Activated naive CD4-positive, alpha-beta T cell treated with anti-CD3 and anti-CD28 coated beads, Interleukin-2, amount 50 U/mL, for 16 hours (primary cell): Measurements from ENCODE around the gene PPIF.

Experiments used
- DNase-seq: peaks from one replicate; pipeline ENCODE4 v3.0.0-alpha.2; 2020

Gene PPIF

GRCh38 chr10:79349766-79350406, 2.6 kb downstream of the PPIF start:
- no peak for DNase-seq

DNA sequence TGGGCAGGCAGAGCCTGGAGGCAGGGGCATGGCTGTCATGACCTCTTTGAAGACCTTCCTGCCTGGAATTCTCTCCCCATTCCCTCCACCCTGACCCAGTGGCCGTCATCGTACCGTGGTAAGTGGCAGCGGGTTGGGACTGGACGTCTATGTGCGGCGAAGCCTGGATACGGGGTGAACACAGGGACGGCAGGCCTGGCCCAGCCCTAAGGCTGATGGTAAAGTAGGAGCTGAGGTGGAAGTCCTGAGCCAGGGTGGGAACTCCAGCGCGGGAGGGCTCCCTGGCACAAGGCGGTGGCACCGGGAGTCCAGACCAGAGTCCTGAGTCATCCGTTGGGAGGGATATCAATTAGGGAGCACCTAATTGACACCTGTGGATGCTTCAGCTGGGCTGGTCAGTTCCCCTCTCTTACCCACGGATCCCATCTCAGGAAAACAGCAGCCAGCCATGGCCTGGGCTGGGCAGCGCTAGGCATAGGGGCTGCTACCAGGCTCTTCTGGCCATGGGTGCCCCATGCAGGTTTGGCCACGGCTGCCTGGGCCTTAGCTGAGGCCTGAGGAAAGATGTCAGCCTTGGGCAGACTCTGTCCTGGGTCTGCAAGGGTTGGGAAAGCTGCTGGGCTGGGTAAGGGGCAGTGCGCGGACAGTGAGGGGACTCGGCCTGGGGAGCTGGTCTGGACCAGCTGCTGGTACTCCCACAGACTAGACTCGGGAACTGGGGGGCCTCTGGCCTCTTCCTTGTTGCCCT, 3.3 kb downstream of the PPIF start:
- no peak for DNase-seq

DNA sequence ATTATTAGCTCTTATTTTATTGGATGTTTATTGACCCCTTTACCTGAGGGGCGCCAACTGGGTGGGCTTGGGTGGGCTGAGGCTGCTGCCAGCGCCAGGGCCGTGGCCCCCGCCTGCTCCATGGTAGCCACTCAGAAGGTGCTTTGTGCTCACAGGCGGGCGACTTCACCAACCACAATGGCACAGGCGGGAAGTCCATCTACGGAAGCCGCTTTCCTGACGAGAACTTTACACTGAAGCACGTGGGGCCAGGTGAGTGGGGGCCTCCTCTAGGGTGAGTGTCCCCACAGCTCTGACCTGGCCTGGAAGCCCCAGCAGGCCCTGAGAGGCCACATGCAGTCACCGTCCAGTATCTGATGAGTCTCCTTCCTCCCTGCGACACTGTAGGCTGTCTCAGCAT, 4.1 kb downstream of the PPIF start:
- no peak for DNase-seq

DNA sequence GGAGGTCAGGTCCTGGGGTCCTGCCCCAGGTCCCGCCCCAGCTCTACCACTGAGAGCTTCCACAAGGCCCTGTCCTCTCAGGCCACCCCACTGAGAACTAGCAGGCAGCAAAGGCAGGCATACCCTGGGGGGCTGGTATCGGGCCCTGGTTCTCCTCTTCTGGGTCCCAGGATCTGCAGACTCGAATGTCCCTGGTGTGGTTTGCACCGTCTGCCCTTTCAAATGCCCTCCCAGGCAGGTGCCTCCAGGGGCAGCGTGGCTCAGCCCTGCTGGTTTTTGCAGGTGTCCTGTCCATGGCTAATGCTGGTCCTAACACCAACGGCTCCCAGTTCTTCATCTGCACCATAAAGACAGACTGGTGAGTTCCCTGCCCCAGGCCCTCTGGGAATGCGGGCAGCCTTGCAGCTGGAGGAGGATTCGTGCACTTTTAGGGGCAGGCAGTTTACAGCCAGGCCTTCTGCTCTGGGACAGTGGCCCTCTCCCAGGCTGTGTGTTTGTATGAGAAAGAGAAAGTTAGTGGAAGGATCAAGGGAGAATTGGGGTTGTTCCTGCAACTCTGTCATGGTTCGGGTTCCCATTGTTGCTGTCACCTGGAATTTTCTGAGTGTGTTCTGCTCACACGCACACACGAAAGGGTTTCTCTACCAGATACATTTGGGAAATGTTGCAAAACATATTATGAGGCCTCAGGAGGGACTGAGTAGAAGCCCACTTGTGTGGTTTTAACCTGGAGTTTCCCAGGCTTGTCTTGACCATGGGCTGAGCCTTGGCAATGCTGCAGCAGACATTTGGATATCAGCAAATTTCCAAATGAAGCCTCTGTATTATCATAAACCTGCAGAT, 5.0 kb downstream of the PPIF start:
- DNase-seq: no peak

DNA sequence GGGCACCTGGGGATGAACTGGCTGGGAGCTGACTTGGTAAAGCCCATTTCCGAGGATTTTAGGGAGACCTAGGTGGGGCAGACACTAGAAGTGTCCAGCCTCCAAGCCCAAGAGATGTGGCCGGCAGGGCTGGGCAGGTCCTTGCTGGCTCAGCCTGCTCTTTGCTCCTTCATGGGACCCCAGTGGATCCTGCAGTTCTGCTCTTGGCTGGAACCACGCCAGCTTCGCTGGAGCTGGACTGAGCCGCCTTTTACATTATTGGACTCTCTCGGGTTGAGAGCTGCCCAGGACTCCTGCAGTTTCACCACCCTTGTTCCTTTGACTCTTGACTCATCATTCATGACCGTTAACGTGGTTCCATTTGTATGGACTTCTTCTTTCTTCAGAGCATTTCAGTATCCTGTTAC, 5.7 kb downstream of the PPIF start:
- no peak for DNase-seq

GRCh38 chr10:79353726-79354125, 6.5 kb downstream of the PPIF start:
- no peak for DNase-seq

DNA sequence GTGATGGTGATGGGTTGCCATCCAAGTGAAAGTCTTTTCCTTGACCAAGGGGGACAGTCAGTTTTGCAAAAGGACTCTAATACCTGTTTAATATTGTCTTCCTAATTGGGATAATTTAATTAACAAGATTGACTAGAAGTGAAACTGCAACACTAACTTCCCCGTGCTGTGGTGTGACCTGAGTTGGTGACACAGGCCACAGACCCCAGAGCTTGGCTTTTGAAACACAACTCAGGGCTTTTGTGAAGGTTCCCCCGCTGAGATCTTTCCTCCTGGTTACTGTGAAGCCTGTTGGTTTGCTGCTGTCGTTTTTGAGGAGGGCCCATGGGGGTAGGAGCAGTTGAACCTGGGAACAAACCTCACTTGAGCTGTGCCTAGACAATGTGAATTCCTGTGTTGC, 6.9 kb downstream of the PPIF start:
- no peak for DNase-seq

- DNase-seq: no peak
Observed at GRCh38 chr10:79354615-79355014, 7.3 kb downstream of the PPIF start.

DNA sequence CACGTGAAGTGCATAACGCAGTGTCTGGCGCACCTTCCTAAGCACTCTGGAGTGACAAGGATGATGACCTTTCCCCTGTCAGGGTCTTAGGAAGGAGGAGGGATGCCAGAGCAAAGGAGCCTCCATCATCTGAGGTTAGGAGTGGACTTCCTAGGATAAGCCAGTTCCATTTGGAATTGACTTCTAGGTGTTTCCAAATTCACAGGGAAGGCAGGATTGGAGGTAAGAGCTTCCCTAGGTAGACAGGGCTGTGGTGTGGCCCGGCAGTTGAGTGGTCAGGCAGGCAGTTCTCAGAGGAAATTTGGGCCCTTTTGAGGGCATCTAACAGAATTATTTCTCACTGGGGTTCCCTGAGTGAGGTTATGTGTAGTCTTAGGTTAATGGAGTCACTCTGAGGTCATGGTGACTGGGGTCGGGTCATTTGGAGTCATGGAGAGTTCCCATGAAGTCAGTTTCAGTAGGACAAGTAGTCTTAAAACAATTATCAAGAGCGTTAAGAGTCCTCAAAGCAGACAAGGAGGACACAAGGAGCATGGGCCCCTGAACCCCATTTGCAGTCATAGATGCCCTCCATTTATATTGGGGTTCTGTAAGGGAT, 8.2 kb downstream of the PPIF start:
- DNase-seq: no peak

GRCh38 chr10:79356104-79356503, 8.8 kb downstream of the PPIF start:
- DNase-seq: no peak

DNA sequence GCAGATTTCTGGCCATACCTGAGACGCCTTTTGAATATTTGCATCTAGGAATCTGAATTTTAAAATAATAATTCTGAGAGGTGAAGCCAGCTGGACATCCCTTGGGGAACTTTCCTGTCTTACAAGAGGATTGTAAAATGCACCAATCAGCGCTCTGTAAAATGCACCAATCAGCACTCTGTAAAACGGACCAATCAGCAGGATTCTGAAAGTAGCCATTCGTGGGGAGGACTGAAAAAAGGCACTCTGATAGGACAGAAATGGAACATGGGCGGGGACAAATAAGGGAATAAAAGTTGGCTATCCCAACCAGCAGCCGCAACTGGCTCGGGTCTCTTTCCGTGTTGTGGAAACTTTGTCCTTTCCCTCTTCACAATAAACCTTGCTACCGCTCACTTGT, 9.9 kb downstream of the PPIF start:
- DNase-seq: no peak

DNA sequence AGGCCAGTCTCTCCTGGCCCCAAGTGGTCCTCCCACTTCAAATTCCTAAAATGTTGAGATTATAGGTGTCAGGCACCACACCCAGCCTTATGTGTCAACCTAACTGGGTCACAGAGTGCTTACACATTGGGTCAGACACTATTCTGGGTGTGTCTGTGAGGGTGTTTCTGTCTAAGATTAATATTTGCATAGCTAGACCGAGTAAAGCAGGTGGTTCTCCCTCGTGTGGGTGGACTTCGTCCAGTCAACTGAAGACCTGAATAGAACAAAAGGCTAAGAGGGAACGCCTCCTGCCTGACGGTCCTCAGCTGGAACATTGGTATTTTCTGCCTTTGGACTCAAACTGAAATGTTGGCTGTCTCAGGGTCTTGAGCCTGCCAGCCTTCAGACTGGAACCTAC, 11.5 kb downstream of the PPIF start:
- DNase-seq: no peak

GRCh38 chr10:79359816-79360498, 12.7 kb downstream of the PPIF start:
- DNase-seq: no peak

GRCh38 chr10:79360499-79361342, 13.5 kb downstream of the PPIF start:
- no peak for DNase-seq

- DNase-seq: no peak
Observed at GRCh38 chr10:79361726-79362397, 14.6 kb downstream of the PPIF start.

DNA sequence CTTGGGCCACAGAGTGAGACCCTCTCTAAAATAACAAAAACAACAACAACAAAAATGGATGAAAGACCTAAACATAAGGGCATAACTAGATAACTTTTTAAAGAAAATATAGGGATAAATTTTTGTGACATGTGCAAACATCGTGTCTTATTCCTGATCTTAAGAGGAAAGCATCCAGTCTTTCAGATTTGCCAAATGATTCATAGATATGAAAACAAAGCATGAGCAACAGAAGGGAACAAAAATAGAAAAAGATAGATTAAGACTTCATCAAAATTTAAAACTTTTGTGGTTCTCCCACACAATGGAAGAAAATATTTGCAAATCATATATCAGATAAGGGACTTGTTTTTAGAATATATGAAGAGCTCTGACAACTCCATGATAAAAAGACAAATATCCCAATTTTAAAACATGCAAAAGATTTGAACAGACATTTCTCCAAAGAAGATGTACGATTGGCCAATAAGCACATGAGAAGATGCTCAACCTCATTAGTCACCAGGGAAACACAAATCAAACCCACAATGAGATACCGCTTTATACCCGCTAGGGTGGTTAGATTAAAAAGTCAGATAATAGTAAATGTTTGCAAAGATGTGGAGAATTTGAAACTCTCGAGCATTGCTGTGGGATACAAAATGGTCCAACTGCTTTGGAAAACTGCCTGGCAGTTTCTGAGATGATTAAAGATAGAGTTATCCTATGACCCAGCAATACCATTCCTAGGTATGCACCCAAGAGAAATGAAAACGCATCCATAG, 20.3 kb downstream of the PPIF start:
- DNase-seq: no peak

DNA sequence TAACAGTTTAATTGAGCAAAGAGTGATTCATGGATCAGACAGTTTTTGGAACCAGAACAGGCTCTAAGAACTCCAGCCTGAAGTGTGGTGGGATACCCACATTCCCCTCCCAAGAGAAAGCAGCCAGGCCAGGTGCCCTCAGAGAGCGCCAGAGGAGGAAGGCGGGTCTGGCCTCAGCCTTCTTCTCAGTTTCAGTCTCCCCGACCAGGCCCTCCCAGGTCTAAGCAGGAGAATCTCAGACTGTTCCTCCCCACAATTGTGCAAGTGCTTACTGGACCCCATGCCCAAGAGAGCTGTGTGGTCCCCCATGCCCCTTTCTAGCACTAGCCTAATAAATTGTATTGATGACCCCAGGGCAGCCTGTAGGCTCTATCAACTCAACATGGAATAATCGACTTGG, 25.6 kb downstream of the PPIF start:
- DNase-seq: no peak

DNA sequence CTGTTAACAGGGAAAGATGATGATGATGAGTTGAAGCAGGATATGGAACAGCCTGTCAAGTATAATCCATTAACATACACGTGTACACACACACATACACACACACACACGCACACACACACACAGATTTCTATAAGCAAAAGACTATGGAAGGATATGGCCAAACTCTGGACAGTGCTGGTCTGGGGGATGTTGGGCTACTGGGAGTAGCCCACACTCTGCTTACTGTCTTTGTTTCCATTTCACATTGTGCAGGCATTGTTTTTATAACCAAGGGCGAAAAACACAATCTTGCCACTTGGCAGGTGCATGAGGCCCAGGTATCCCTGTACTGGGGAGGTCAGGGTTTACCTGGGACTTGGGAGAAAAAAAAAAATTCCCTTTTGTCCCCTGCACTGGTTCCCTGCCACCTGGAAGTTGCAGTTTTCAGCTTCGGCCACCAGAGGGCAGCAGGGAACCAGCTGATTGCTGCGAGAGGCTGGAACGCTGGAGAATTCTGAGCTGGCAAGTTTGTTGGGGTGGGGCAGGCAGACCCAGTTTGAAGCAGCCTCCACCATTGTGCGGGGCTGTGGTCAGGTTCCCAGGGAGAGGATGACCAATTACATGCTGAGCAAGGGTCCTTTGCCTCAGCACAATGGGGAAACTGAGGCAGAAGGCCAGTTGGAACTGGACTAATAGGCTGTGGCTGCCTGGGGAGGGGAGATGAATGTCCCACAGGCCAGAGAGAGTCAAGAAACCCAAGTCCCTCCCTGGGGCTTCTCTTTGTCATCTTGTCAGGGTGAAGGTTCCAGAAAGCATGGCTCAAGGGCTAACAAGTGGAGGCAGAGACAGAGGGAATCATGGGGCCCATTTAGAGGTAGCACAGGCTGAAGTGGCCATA, 27.3 kb downstream of the PPIF start:
- peak; percentile 71 for DNase-seq

GRCh38 chr10:79375321-79376077, 28.2 kb downstream of the PPIF start:
- no peak for DNase-seq
